A673 (cell line): ENCODE data around the gene BHMT. TPM values are rescaled to one million over a fixed set of nuclear protein-coding genes. Genes with fewer than 3 reads are reported as not detected.
A peak's percentile ranks its signal among the peaks of the same experiment; 100 is the strongest.

Experiments used
- BruUV-seq: library from RNA; stranded (reverse); fragments of 400-500 nt; replicated peaks from 2 replicates; lab custom pipeline; 2021; lab: Mats Ljungman, UMichigan
- CTCF ChIA-PET: fragments of 300-600 bp; sonication (Branson Sonifier 250); formaldehyde crosslinking; loops from one replicate; lab custom pipeline; 2022; ENCODE audit warnings: antibody characterized with exemption; lab: Charles Lee
- POLR2A ChIA-PET: fragments of 300-600 bp; sonication (Branson Sonifier 250); formaldehyde crosslinking; loops from one replicate; lab custom pipeline; 2022; ENCODE audit warnings: antibody characterized with exemption; ENCODE audit not compliant: low non-redundant PET; lab: Charles Lee
- DNase-seq: peaks from one replicate; pipeline ENCODE4 v3.0.0-alpha.2; 2015; ENCODE audit warnings: low spot score
- H3K27ac ChIP-seq: fragments of 200-600 bp; sonication (generic); 2 replicates; pipeline ENCODE4 v1.5.1; 2016; ENCODE audit warnings: mixed run types, low read depth, mild to moderate bottlenecking, mixed read lengths, antibody characterized with exemption, low read length; ENCODE audit not compliant: poor library complexity, severe bottlenecking
- H3K27me3 ChIP-seq: fragments of 200-600 bp; sonication (generic); replicated peaks from 2 replicates; pipeline ENCODE4 v1.6.1; 2017; ENCODE audit warnings: mixed run types, low read depth, mild to moderate bottlenecking, mixed read lengths, antibody characterized with exemption, low read length; ENCODE audit not compliant: insufficient read depth, poor library complexity
- H3K36me3 ChIP-seq: fragments of 200-600 bp; sonication (generic); 2 replicates; pipeline ENCODE4 v1.6.1; 2016; ENCODE audit warnings: mixed run types, mild to moderate bottlenecking, mixed read lengths, antibody characterized with exemption, low read length; ENCODE audit not compliant: insufficient read depth, poor library complexity, severe bottlenecking
- H3K4me1 ChIP-seq: fragments of 200-600 bp; sonication (generic); 2 replicates; pipeline ENCODE4 v1.6.1; 2017; ENCODE audit warnings: mixed run types, mild to moderate bottlenecking, mixed read lengths, antibody characterized with exemption, low read length; ENCODE audit not compliant: insufficient read depth, poor library complexity, severe bottlenecking
- H3K4me3 ChIP-seq: fragments of 200-600 bp; sonication (generic); 2 replicates; pipeline ENCODE4 v1.5.1; 2016; ENCODE audit warnings: low read depth, mixed run types, mild to moderate bottlenecking, mixed read lengths, low read length; ENCODE audit not compliant: poor library complexity, severe bottlenecking
- H3K9me3 ChIP-seq: fragments of 200-600 bp; sonication (generic); 2 replicates; pipeline ENCODE4 v1.6.1; 2016; ENCODE audit warnings: mixed run types, low read depth, mild to moderate bottlenecking, mixed read lengths, antibody characterized with exemption, low read length; ENCODE audit not compliant: poor library complexity, severe bottlenecking
- EZH2 ChIP-seq: fragments of 200-600 bp; sonication (generic); IDR thresholded peaks from 2 replicates; pipeline ENCODE4 v1.6.1; 2017; ENCODE audit warnings: borderline replicate concordance, low read depth, mild to moderate bottlenecking, mixed read lengths, antibody characterized with exemption, low read length; ENCODE audit not compliant: poor library complexity, severe bottlenecking
- intact Hi-C: fragments of 100-400 bp; cut with micrococcal nuclease; formaldehyde crosslinking; loops from one replicate; pipeline ENCODE4 v1.10.0; 2022; ENCODE audit not compliant: unreplicated experiment
- total RNA-seq: library from RNA; stranded (reverse); gene quantifications from 2 replicates; pipeline ENCODE4 v1.2.3, GENCODE V29; 2021
- TF ChIP-seq, protein P1 (sequence below): fragments of 300-800, 200-600 bp; sonication (generic); conservative IDR thresholded peaks from 2 replicates; pipeline ENCODE4 v1.5.1; 2017; ENCODE audit warnings: low read depth, mild to moderate bottlenecking, antibody characterized with exemption, low read length, moderate library complexity, mixed read lengths

Gene BHMT
- total RNA-seq, 1 experiment from 2014 or later, result not detected

GRCh38 chr5:79124607-79125006 is 13.0 kb downstream of the BHMT start:
- H3K9me3 ChIP-seq, result no peaks in the 10 kb centered on the region
- CTCF ChIA-PET, result no interaction called here
- H3K36me3 ChIP-seq, result no peaks in the 10 kb centered on the region
- DNase-seq, result no peak
- intact Hi-C loops, result no loop called here
- H3K27me3 ChIP-seq, result no peaks in the 10 kb centered on the region
- H3K4me1 ChIP-seq, result no peaks in the 10 kb centered on the region
- no peak overlapping the region for H3K4me3 ChIP-seq
- no peak for TF ChIP-seq EZH2
- TF ChIP-seq, protein P1, sequence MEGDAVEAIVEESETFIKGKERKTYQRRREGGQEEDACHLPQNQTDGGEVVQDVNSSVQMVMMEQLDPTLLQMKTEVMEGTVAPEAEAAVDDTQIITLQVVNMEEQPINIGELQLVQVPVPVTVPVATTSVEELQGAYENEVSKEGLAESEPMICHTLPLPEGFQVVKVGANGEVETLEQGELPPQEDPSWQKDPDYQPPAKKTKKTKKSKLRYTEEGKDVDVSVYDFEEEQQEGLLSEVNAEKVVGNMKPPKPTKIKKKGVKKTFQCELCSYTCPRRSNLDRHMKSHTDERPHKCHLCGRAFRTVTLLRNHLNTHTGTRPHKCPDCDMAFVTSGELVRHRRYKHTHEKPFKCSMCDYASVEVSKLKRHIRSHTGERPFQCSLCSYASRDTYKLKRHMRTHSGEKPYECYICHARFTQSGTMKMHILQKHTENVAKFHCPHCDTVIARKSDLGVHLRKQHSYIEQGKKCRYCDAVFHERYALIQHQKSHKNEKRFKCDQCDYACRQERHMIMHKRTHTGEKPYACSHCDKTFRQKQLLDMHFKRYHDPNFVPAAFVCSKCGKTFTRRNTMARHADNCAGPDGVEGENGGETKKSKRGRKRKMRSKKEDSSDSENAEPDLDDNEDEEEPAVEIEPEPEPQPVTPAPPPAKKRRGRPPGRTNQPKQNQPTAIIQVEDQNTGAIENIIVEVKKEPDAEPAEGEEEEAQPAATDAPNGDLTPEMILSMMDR, result no peak
- BruUV-seq, result no TSS peak
- POLR2A ChIA-PET, result no interaction called here
- no peak overlapping the region for H3K27ac ChIP-seq

DNA sequence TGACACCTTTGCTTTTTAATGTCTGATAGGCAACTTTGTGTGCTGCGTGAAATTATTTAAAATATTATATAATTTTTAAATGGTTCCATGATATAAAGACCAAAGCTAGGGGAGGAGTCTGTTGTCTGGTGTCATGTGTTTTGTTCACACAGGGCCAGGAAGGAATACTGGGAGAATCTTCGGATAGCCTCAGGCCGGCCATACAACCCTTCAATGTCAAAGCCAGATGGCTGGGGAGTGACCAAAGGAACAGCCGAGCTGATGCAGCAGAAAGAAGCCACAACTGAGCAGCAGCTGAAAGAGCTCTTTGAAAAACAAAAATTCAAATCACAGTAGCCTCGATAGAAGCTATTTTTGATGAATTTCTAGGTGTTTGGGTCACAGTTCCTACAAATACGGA is 19.2 kb downstream of the BHMT start:
- CTCF ChIA-PET, result interaction anchor here (1.7 to 3.5 kb wide), 2 partner anchors 106 kb away, joined by 5 to 70 read pairs; no protein-coding TSS in a partner anchor
- no peaks in the 10 kb centered on the region for H3K27me3 ChIP-seq
- no peaks in the 10 kb centered on the region for H3K9me3 ChIP-seq
- DNase-seq, result no peak
- TF ChIP-seq, protein P1, result no peak
- TF ChIP-seq EZH2, result no peak
- H3K27ac ChIP-seq, result no peak overlapping the region
- POLR2A ChIA-PET, result no interaction called here
- H3K4me3 ChIP-seq, result no peak overlapping the region
- no TSS peak for BruUV-seq
- no peaks in the 10 kb centered on the region for H3K36me3 ChIP-seq
- intact Hi-C loops, result loop anchor here (5.0 kb wide), 2 partner anchors 228 to 332 kb away; no protein-coding TSS in a partner anchor
- H3K4me1 ChIP-seq, result peaks cover 5% of the 10 kb centered on the region

DNA sequence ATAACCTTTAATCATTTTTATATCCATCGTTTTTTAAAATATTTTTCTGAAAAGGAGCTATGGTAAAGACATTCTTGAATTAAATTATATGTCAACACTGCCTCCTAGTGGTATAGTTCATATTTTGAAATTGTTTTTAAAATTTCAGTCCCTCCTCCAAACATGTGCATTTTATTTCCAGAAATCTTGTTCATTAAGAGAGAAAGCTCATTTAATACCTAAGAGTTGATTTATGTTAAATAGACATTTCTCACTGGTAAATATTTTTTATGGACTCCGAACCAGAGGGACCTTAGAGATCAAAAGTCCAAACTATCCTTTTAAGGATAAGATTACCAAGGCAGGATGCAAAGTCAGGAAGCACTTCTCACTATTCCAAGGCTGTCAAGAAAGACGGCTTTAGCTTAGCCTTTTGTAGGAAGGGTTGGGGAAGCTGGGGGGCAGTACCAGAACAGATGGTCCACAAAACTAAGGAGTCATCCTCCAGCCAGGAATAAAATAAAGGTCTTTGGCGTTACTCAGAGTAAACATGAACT is 21.6 kb downstream of the BHMT start:
- POLR2A ChIA-PET, result interaction anchor here (0.6 kb wide), 1 partner anchor 28 kb away, joined by 3 read pairs; no protein-coding TSS in a partner anchor
- Histone ChIP-seq H3K4me3 (peak overlapping the region; percentile 28), H3K4me1 (peaks cover 5% of the 10 kb centered on the region), H3K36me3 (no peaks in the 10 kb centered on the region), H3K27me3 (no peaks in the 10 kb centered on the region), H3K27ac (peak overlapping the region; percentile 70), H3K9me3 (no peaks in the 10 kb centered on the region)
- CTCF ChIA-PET, result interaction anchor here (0.5 to 3.5 kb wide), 18 partner anchors 10 to 1790 kb away, joined by 3 to 70 read pairs (median 4); no protein-coding TSS in a partner anchor
- no TSS peak for BruUV-seq
- DNase-seq, result peak; percentile 66
- intact Hi-C loops, result loop anchor here (1.0 to 5.0 kb wide), 4 partner anchors 108 to 950 kb away; no protein-coding TSS in a partner anchor
- TF ChIP-seq, protein P1, result peak; percentile 49
- TF ChIP-seq EZH2, result no peak
